Adipocyte (in vitro differentiated cells): ENCODE measurements around the gene CRTC2.

ENCODE experiments used
- DNase-seq: peaks from one replicate; pipeline ENCODE4 v3.0.0-alpha.2; 2015; ENCODE audit warnings: low read depth
- H3K27me3 ChIP-seq: replicated peaks from 2 replicates; pipeline ENCODE4 v1.7.0; 2013; ENCODE audit warnings: mild to moderate bottlenecking, low read length, moderate library complexity; ENCODE audit not compliant: control insufficient read depth, insufficient read depth
- H3K36me3 ChIP-seq: 2 replicates; pipeline ENCODE4 v1.7.0; 2013; ENCODE audit warnings: low read length, mild to moderate bottlenecking, moderate library complexity; ENCODE audit not compliant: control insufficient read depth, insufficient read depth, severe bottlenecking
- H3K4me1 ChIP-seq: 2 replicates; pipeline ENCODE4 v1.7.0; 2013; ENCODE audit warnings: mild to moderate bottlenecking, low read length, moderate library complexity; ENCODE audit not compliant: control insufficient read depth, insufficient read depth
- H3K4me3 ChIP-seq: 2 replicates; pipeline ENCODE4 v1.7.0; 2013; ENCODE audit warnings: mild to moderate bottlenecking, low read length, moderate library complexity
- H3K9ac ChIP-seq: 2 replicates; pipeline ENCODE4 v1.7.0; 2013; ENCODE audit warnings: mild to moderate bottlenecking, low read length, moderate library complexity
- H3K9me3 ChIP-seq: 2 replicates; pipeline ENCODE4 v1.7.0; 2013; ENCODE audit warnings: mild to moderate bottlenecking, low read length, moderate library complexity; ENCODE audit not compliant: control insufficient read depth

Gene CRTC2

GRCh38 chr1:153934746-153935145 is 23.7 kb downstream of the CRTC2 start:
- Histone ChIP-seq H3K9ac (no peak overlapping the region), H3K27me3 (no peaks in the 10 kb centered on the region), H3K9me3 (no peaks in the 10 kb centered on the region), H3K4me1 (no peaks in the 10 kb centered on the region), H3K36me3 (peaks cover 62% of the 10 kb centered on the region), H3K4me3 (no peak overlapping the region)
- DNase-seq = no peak

- no peak overlapping the region for H3K9ac ChIP-seq
- no peaks in the 10 kb centered on the region for H3K27me3 ChIP-seq
- H3K4me3 ChIP-seq = no peak overlapping the region
- no peak for DNase-seq
- H3K9me3 ChIP-seq = no peaks in the 10 kb centered on the region
- peaks cover 58% of the 10 kb centered on the region for H3K36me3 ChIP-seq
- peaks cover 2% of the 10 kb centered on the region for H3K4me1 ChIP-seq
Observed at GRCh38 chr1:153933955-153934354, 24.5 kb downstream of the CRTC2 start.

GRCh38 chr1:153933430-153933829 is 25.0 kb downstream of the CRTC2 start:
- Histone ChIP-seq H3K9ac (no peak overlapping the region), H3K4me3 (no peak overlapping the region), H3K4me1 (peaks cover 5% of the 10 kb centered on the region), H3K9me3 (no peaks in the 10 kb centered on the region), H3K36me3 (peaks cover 58% of the 10 kb centered on the region), H3K27me3 (no peaks in the 10 kb centered on the region)
- DNase-seq = no peak

- H3K9me3 ChIP-seq = no peaks in the 10 kb centered on the region
- H3K9ac ChIP-seq = no peak overlapping the region
- H3K4me1 ChIP-seq = peaks cover 5% of the 10 kb centered on the region
- H3K27me3 ChIP-seq = no peaks in the 10 kb centered on the region
- no peak overlapping the region for H3K4me3 ChIP-seq
- peaks cover 53% of the 10 kb centered on the region for H3K36me3 ChIP-seq
- DNase-seq = no peak
Observed at GRCh38 chr1:153932156-153933131, 26.0 kb downstream of the CRTC2 start.

GRCh38 chr1:153929981-153930948 is 28.1 kb downstream of the CRTC2 start:
- no peaks in the 10 kb centered on the region for H3K9me3 ChIP-seq
- H3K36me3 ChIP-seq = peaks cover 32% of the 10 kb centered on the region
- no peak overlapping the region for H3K9ac ChIP-seq
- peaks cover 5% of the 10 kb centered on the region for H3K4me1 ChIP-seq
- H3K27me3 ChIP-seq = no peaks in the 10 kb centered on the region
- DNase-seq = no peak
- no peak overlapping the region for H3K4me3 ChIP-seq

GRCh38 chr1:153929426-153929825 is 29.0 kb downstream of the CRTC2 start:
- DNase-seq = no peak
- Histone ChIP-seq H3K9ac (no peak overlapping the region), H3K9me3 (no peaks in the 10 kb centered on the region), H3K36me3 (peaks cover 26% of the 10 kb centered on the region), H3K4me3 (no peak overlapping the region), H3K27me3 (no peaks in the 10 kb centered on the region), H3K4me1 (peaks cover 5% of the 10 kb centered on the region)

GRCh38 chr1:153928791-153929341 is 29.5 kb downstream of the CRTC2 start:
- peak; percentile 8 for DNase-seq
- H3K9me3 ChIP-seq = no peaks in the 10 kb centered on the region
- no peaks in the 10 kb centered on the region for H3K27me3 ChIP-seq
- peaks cover 8% of the 10 kb centered on the region for H3K4me1 ChIP-seq
- H3K4me3 ChIP-seq = no peak overlapping the region
- H3K9ac ChIP-seq = no peak overlapping the region
- peaks cover 21% of the 10 kb centered on the region for H3K36me3 ChIP-seq

GRCh38 chr1:153928245-153928644 is 30.2 kb downstream of the CRTC2 start:
- no peaks in the 10 kb centered on the region for H3K27me3 ChIP-seq
- DNase-seq = no peak
- no peaks in the 10 kb centered on the region for H3K9me3 ChIP-seq
- no peak overlapping the region for H3K4me3 ChIP-seq
- H3K9ac ChIP-seq = no peak overlapping the region
- peaks cover 12% of the 10 kb centered on the region for H3K4me1 ChIP-seq
- peaks cover 16% of the 10 kb centered on the region for H3K36me3 ChIP-seq

- H3K9me3 ChIP-seq = no peaks in the 10 kb centered on the region
- H3K9ac ChIP-seq = no peak overlapping the region
- peaks cover 5% of the 10 kb centered on the region for H3K36me3 ChIP-seq
- H3K4me1 ChIP-seq = peaks cover 16% of the 10 kb centered on the region
- no peak overlapping the region for H3K4me3 ChIP-seq
- DNase-seq = no peak
- H3K27me3 ChIP-seq = no peaks in the 10 kb centered on the region
Observed at GRCh38 chr1:153926405-153926804, 32.0 kb downstream of the CRTC2 start.

GRCh38 chr1:153922972-153923925 is 35.2 kb downstream of the CRTC2 start, which contains the start of gene GATAD2B:
TSS of gene GATAD2B (minus strand) at chr1:153922972. CDS start at chr1:153828347, 94,625 bp downstream.
- H3K4me3 ChIP-seq = peak within 1 kb of the TSS; percentile 97
- no peaks in the 10 kb centered on the region for H3K9me3 ChIP-seq
- no peaks in the 10 kb centered on the region for H3K36me3 ChIP-seq
- peak; percentile 100 for DNase-seq
- H3K9ac ChIP-seq = peak within 1 kb of the TSS; percentile 97
- H3K27me3 ChIP-seq = no peaks in the 10 kb centered on the region
- H3K4me1 ChIP-seq = peaks cover 29% of the 10 kb centered on the region
